HG02870 (cell line): ENCODE data around the gene MOB1A.
A peak's percentile ranks its signal among the peaks of the same experiment; 100 is the strongest.
"Not testable (repeated sequence)": the region's sequence is repeated elsewhere in the genome, so short reads cannot be mapped to it uniquely, and the experiment has no call there.

Experiments used
- ATAC-seq: cut with Tn5 transposase; IDR thresholded peaks from one replicate; pipeline ENCODE4 v1.9.1; 2021; ENCODE audit warnings: mild to moderate bottlenecking, moderate library complexity; ENCODE audit not compliant: unreplicated experiment

The MOB1A gene

DNA sequence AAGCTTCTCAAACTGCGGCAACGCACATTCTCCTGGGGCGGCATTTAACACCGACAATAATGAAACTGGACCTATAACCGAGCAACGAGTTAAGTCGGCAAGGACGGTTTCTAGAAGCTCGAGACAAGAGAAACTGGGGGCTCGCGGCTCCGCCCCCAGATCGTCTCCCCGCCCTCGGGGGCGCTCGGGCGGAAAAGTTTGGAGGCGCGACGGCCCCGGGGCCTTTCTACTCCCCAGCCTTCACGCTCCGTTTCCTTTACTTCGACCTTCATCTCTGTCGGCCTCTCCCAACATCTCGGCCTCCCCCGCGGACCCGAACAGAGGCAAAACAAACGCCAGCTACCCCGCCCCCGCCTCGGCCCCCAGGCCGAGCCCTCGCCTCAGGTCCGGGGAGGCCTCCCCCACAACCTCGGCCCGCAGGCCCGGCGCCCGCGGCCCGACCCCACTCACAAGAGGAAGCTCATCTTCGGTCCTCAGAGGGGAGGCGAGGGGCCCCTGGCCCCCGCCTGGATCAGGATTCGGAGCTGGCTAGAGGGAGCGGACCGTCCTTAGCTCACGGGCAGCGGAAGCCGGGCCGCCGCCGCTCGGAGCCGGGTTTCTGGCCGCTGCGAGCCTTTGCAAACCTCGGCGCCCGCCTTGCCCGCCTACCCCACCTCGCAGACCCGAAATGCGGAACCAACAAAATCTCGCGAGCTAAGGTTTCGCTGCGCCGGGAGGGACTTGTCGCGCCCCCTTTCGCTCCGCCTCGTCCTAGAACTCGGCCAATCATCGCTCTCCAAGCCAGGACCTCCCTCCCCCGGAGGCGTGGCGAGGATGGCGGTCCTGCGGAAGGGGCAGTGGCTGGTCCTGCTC, at the start of gene MOB1A:
Gene MOB1A, minus strand, starts transcription at position 669 of the 852 bp plus-strand sequence. Its CDS starts 205 bp downstream, at position 464.
- ATAC-seq, result peak; percentile 72

DNA sequence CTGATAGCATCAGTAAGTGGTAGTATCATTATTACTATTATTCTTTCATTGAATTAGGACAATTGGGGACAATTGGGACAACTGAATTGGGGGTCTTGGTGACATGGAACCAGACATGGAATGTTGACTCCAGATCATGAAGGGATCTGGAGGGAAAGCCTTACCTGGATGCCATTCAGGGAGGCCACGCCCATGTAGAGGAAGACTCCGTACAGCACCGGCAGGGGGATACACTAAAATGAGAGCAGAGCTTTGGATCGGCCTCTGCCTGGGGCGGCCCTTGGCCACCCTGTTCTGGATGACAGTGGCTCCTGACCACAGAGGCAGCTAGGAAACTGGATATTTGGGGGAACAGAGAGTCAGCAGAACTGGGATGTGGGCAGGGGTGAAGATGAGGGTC, 49.0 kb upstream of the MOB1A start:
- ATAC-seq, result no peak

GRCh38 chr2:74226648-74227213, 48.1 kb upstream of the MOB1A start:
- ATAC-seq, result no peak

DNA sequence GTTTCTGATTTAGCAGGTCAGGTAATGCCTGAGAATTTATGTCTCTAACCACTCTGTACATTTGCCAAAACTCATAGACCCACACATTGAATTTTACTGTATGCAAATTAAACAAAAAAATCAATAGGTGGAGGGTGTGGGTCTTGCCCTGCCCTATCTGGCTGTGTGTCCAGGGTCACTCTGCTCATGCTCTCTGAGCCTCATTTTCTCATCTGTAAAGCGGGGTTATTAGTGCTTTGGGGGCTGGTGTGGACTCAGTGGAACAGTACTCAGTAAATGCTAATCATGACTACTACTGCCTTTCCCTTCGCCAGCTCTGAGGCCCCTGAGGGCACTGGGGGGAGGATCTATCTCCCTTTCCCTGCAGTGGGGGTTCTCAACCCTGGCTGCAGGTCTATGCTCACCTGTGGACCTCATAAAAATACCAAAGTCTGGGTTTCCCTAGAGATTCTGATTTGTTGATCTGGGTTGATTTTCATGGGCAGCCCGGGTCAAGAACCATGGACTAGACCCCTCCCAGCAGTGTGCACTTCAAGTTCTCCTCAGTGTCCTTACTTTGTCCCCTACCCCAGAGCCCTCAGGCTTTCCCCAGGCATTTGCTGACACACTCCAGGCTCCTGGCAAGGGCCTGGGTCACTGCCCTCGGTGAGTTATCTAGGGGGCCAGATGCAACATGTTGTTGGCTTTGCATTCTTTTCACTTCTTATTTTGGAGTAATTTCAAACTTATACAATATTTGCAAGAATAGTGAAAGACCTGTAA, 47.2 kb upstream of the MOB1A start:
- no peak for ATAC-seq

DNA sequence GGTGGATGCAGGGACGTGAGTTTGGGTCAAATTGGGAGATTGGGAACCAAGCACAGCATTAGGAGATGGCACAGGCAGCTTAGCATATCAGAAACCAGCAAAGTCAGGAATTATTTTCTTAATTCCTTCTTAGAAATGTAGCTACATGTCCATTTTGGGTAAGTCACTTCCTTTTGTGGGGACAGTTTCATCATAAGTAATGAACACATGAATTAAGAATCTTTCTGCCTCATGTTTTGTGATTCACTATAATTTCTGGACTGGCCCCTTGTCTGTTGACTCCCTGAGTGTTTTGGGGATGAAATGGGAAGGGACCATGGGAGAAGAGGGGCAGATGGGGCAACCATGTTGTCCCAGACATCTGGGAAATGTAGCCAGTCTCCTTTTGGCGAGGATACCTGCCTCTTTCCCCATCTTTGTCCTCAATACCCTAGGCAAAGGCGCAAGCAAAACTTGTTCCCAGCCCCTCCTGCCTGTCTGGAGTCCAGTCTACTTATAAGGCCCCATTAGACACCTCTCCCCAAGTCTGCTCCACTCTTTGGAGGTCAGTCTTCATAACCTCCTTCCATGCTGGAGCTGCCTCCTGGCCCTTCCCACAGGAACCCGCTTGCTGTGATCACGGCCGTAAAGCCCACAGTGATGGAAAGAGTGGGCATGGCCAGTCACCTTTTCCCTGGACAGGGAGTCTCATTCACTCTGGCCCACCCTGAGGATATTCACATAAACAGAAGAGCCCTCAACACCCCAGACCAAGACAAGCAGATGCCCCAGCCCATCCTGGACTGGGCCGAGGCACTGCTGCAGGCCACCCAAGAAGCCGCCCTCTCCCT, 45.5 kb upstream of the MOB1A start:
- ATAC-seq, result no peak

- ATAC-seq, result no peak
Observed at GRCh38 chr2:74222300-74222650, 43.6 kb upstream of the MOB1A start.

- no peak for ATAC-seq
Observed at GRCh38 chr2:74221604-74222299, 43.1 kb upstream of the MOB1A start.

GRCh38 chr2:74221091-74221490, 42.4 kb upstream of the MOB1A start:
- no peak for ATAC-seq

DNA sequence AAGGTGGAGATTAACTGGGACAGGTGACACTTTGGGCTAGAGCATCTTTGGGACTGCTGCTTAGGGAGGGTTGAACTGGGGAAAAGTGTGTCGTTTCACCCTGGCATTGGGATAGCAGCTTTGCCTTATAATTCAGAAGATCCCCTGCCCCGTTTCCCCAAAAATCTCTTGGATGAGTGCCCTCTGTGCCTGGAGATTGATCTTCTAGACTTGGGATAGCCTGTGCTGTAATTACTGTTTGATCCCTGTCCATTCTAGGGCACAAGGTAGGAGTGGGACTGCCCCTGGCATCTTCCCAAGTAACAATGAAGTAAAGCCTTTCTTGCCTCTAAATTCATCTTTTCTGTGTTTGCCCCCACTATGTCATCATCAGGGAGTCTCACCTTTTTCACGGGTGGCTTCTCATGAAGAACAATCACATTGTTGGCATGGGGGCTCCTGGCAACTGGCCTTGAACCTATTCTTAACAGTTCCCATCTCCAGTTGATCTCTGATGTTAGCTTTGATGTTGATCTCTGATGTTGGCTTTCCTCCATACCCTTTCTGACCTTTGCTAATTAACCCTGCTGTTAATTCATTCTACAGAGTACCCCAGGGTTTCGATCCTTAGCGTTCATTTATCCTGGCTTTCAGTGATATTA, 41.3 kb upstream of the MOB1A start:
- ATAC-seq, result no peak

GRCh38 chr2:74216642-74217041, 38.0 kb upstream of the MOB1A start:
- ATAC-seq, result no peak

- not testable (repeated sequence) for ATAC-seq
Observed at GRCh38 chr2:74215771-74216170, 37.1 kb upstream of the MOB1A start.

DNA sequence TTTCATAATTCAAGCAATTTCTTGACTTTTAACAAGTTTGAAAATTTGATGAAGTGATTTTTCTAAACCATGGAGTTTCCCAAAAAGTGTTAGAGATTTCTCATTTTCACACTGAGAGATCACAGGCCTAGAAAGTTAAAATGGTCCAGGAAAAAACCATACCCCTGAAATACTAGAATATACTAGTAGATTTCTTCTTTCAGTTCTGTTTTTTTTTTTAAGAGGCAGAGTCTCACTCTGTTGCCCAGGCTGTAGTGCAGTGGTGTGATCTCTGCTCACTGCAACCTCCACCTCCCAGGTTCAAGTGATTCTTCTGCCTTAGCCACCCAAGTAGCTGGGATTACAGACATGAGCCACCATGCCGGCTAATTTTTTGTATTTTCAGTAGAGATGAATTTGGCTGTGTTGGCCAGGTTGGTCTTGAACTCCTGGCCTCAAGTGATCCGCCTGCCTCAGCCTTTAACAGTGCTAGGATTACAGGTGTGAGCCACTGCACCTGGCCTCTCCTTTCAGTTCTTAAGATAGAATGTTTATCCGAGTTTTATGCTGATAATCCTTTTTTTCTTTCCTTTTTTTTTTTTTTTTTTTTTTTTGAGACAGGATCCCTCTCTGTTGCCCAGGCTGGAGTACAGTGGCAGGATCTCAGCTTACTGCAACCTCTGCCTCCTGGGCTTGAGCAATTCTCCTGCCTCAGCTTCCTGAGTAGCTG, 34.2 kb upstream of the MOB1A start:
- ATAC-seq, result no peak

- peak; percentile 81 for ATAC-seq
Observed at GRCh38 chr2:74206180-74206688, 27.6 kb upstream of the MOB1A start.

DNA sequence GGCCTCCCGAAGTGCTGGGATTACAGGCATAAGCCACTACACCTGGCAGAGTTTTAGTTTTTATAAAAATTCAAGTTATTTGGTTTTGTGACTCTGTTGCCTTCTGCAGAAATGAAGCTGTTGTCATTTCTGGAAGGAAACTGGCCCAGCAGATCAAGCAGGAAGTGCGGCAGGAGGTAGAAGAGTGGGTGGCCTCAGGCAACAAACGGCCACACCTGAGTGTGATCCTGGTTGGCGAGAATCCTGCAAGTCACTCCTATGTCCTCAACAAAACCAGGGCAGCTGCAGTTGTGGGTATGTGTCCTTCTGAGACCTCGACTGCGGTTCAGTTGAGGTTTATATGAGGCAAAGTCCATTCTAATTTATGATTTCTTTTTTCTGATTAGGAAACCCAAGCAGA, 26.9 kb upstream of the MOB1A start:
- ATAC-seq, result no peak

DNA sequence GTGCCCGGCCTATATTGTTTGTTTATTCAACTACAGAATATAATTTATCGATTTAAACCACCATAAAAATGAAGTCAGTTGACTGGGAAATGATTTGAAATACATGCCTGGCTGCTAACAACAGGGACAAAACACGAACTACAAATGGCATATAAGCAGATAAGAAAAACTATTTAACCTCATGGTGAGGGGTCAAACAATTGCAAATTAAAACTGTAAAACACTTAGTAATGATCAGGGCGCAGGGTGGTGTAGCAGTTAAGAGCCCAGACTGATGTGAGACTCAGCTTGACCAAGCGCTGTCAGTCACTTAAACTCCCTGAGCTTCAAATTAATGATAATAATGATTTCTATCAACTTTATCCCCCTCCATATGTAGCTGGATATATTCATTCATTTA, 26.4 kb upstream of the MOB1A start:
- ATAC-seq, result no peak

DNA sequence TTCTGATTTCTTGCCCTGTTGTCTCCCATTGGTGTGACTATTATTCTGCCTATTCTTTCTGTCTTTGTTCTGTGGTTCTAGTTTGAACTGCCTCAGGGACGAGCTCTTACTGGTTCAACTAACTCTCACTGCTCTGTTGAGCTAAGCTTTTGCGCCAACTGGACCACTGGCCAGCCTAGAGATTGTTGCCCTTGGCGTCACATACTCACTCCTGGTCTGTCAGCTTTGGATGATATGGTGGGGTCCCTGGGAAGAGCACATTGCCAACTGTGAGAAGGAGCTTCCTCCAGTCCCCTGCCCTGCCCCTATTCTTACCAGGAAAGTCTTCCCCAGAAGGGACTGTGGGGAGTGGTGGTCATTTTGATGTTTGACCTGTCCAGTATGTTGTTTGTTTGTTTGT, 25.8 kb upstream of the MOB1A start:
- no peak for ATAC-seq

GRCh38 chr2:74201596-74201995, 22.9 kb upstream of the MOB1A start:
- no peak for ATAC-seq

DNA sequence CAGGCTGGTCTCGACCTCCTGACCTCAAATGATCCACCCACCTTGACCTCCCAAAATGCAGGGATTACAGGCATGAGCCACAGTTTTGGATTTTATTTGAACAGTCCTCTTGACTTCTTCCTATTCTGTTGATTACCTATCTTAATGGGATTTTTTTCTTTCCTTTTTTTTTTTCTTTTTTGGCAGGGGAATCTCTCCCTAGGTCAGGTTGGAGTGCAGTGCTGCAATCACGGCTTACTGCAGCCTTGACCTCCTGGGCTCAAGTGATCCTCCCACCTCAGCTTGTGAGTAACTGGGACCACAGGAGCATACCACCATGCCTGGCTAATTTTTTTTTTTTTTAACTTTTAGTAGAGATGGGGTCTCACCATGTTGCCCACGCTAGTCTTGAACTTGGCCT, 22.5 kb upstream of the MOB1A start:
- no peak for ATAC-seq

- no peak for ATAC-seq
Observed at GRCh38 chr2:74199871-74200305, 21.2 kb upstream of the MOB1A start.
